ENCODE data around the gene CROCC2. TPM values are rescaled to one million over a fixed set of nuclear protein-coding genes. Genes with fewer than 3 reads are reported as not detected.

Gene CROCC2
- total RNA-seq, 4 donors from 2014 or later: 0.07 TPM; not detected in 3

- ATAC-seq (no peak), DNase-seq (no peak)
- intact Hi-C loops (cut with DNase I; ENCODE audit: low total_unique reads) (no loop called here), in situ Hi-C loops (cut with MboI; ENCODE audit: low sequenced_read_pairs in 4 of 4) (no loop called here)
- Histone ChIP-seq H3K27me3 (no peaks in the 10 kb centered on the region), H3K27ac (no peak overlapping the region), H3K9me3 (no peaks in the 10 kb centered on the region), H3K4me3 (no peak overlapping the region), H3K4me1 (no peaks in the 10 kb centered on the region), H3K36me3 (peaks cover 0 to 55% of the 10 kb centered on the region in 2 donors)
- TF ChIP-seq POLR2A (IDR thresholded peaks at IDR 0.05) (no peak), CTCF (IDR thresholded peaks at IDR 0.05 in 4 of 5, conservative IDR thresholded peaks at IDR 0.05 in 1 of 5) (no peak)
Measured at GRCh38 chr2:241034490-241035141, 128.5 kb downstream of the CROCC2 start.

- intact Hi-C loops (cut with DNase I; ENCODE audit: low total_unique reads) (no loop called here), in situ Hi-C loops (cut with MboI; ENCODE audit: low sequenced_read_pairs in 4 of 4) (no loop called here)
- Histone ChIP-seq H3K4me1 (no peaks in the 10 kb centered on the region), H3K27ac (no peak overlapping the region), H3K9me3 (no peaks in the 10 kb centered on the region), H3K27me3 (no peaks in the 10 kb centered on the region), H3K36me3 (peaks cover 0 to 59% of the 10 kb centered on the region in 2 donors), H3K4me3 (no peak overlapping the region)
- DNase-seq (no peak), ATAC-seq (no peak)
- TF ChIP-seq POLR2A (IDR thresholded peaks at IDR 0.05) (no peak), CTCF (IDR thresholded peaks at IDR 0.05 in 4 of 5, conservative IDR thresholded peaks at IDR 0.05 in 1 of 5) (no peak)
Measured at GRCh38 chr2:241035142-241035817, 129.1 kb downstream of the CROCC2 start.

- Histone ChIP-seq H3K4me3 (peak overlapping the region in 1 of 4 donors; percentile 11), H3K27me3 (no peaks in the 10 kb centered on the region), H3K4me1 (no peaks in the 10 kb centered on the region), H3K36me3 (peaks cover 0 to 60% of the 10 kb centered on the region in 2 donors), H3K9me3 (no peaks in the 10 kb centered on the region), H3K27ac (no peak overlapping the region)
- TF ChIP-seq POLR2A (IDR thresholded peaks at IDR 0.05) (no peak), CTCF (IDR thresholded peaks at IDR 0.05 in 4 of 5, conservative IDR thresholded peaks at IDR 0.05 in 1 of 5) (no peak)
- no peak for ATAC-seq
- in situ Hi-C loops (cut with MboI; ENCODE audit: low sequenced_read_pairs in 4 of 4): no loop called here
- intact Hi-C loops (cut with DNase I; ENCODE audit: low total_unique reads): no loop called here
- DNase-seq: no peak
Measured at GRCh38 chr2:241035818-241036396, 129.8 kb downstream of the CROCC2 start.

- no peak for DNase-seq
- Histone ChIP-seq H3K9me3 (no peaks in the 10 kb centered on the region), H3K36me3 (peaks cover 0 to 60% of the 10 kb centered on the region in 2 donors), H3K27me3 (no peaks in the 10 kb centered on the region), H3K4me1 (no peaks in the 10 kb centered on the region), H3K27ac (no peak overlapping the region), H3K4me3 (peak overlapping the region in 1 of 4 donors; percentile 11)
- TF ChIP-seq CTCF (IDR thresholded peaks at IDR 0.05 in 4 of 5, conservative IDR thresholded peaks at IDR 0.05 in 1 of 5) (no peak), POLR2A (IDR thresholded peaks at IDR 0.05) (no peak)
- in situ Hi-C loops (cut with MboI; ENCODE audit: low sequenced_read_pairs in 4 of 4): no loop called here
- intact Hi-C loops (cut with DNase I; ENCODE audit: low total_unique reads): no loop called here
- ATAC-seq: no peak
Measured at GRCh38 chr2:241036397-241036963, 130.3 kb downstream of the CROCC2 start.
